GM20431 (cell line): ENCODE data around the gene PPP2R5D.
"Not testable (repeated sequence)": the region's sequence is repeated elsewhere in the genome, so short reads cannot be mapped to it uniquely, and the experiment has no call there.

ENCODE experiments used
- in situ Hi-C: fragments of 300-500 bp; cut with MseI, MboI; formaldehyde crosslinking; loops from one replicate; pipeline ENCODE4 v1.15.0; 2020; ENCODE audit warnings: low sequenced_read_pairs; ENCODE audit not compliant: unreplicated experiment

The PPP2R5D gene

GRCh38 chr6:43020052-43020705 is 35.8 kb downstream of the PPP2R5D start:
- in situ Hi-C loops, result no loop called here

GRCh38 chr6:43020847-43021246 is 36.5 kb downstream of the PPP2R5D start:
- in situ Hi-C loops, result no loop called here

GRCh38 chr6:43021270-43022047 is 37.1 kb downstream of the PPP2R5D start, which contains the start of gene RRP36:
TSS of gene RRP36 (plus strand) at chr6:43021623. CDS start at chr6:43021655, 32 bp downstream.
- in situ Hi-C loops, result no loop called here

GRCh38 chr6:43024436-43024835 is 40.1 kb downstream of the PPP2R5D start:
- in situ Hi-C loops, result no loop called here

GRCh38 chr6:43026365-43026764 is 42.0 kb downstream of the PPP2R5D start:
- in situ Hi-C loops, result no loop called here

- in situ Hi-C loops, result no loop called here
Measured at GRCh38 chr6:43029120-43029519, 44.8 kb downstream of the PPP2R5D start.

GRCh38 chr6:43032326-43032725 is 48.0 kb downstream of the PPP2R5D start:
- in situ Hi-C loops, result no loop called here

GRCh38 chr6:43033496-43034189 is 49.3 kb downstream of the PPP2R5D start:
- in situ Hi-C loops, result no loop called here

- in situ Hi-C loops, result no loop called here
Measured at GRCh38 chr6:43034190-43034525, 49.8 kb downstream of the PPP2R5D start.

- in situ Hi-C loops, result no loop called here
Measured at GRCh38 chr6:43035495-43036194, 51.3 kb downstream of the PPP2R5D start.

GRCh38 chr6:43036712-43037111 is 52.3 kb downstream of the PPP2R5D start:
- in situ Hi-C loops, result no loop called here

GRCh38 chr6:43037197-43037596 is 52.8 kb downstream of the PPP2R5D start:
- in situ Hi-C loops, result no loop called here

GRCh38 chr6:43037706-43038105 is 53.3 kb downstream of the PPP2R5D start:
- in situ Hi-C loops, result no loop called here

- in situ Hi-C loops, result no loop called here
Measured at GRCh38 chr6:43038727-43039126, 54.4 kb downstream of the PPP2R5D start.

- in situ Hi-C loops, result no loop called here
Measured at GRCh38 chr6:43040542-43041257, 56.3 kb downstream of the PPP2R5D start.

GRCh38 chr6:43041475-43041874 is 57.1 kb downstream of the PPP2R5D start:
- in situ Hi-C loops, result not testable (repeated sequence)

- in situ Hi-C loops, result no loop called here
Measured at GRCh38 chr6:43043310-43043709, 58.9 kb downstream of the PPP2R5D start.

GRCh38 chr6:43045371-43045930 is 61.1 kb downstream of the PPP2R5D start:
- in situ Hi-C loops, result no loop called here

GRCh38 chr6:43047998-43048397 is 63.6 kb downstream of the PPP2R5D start:
- in situ Hi-C loops, result no loop called here

- in situ Hi-C loops, result no loop called here
Measured at GRCh38 chr6:43050981-43051380, 66.6 kb downstream of the PPP2R5D start.
